ENCODE data around the gene ZEB1.
"Not testable (repeated sequence)": the region's sequence is repeated elsewhere in the genome, so short reads cannot be mapped to it uniquely, and the experiment has no call there.

The ZEB1 gene

DNA sequence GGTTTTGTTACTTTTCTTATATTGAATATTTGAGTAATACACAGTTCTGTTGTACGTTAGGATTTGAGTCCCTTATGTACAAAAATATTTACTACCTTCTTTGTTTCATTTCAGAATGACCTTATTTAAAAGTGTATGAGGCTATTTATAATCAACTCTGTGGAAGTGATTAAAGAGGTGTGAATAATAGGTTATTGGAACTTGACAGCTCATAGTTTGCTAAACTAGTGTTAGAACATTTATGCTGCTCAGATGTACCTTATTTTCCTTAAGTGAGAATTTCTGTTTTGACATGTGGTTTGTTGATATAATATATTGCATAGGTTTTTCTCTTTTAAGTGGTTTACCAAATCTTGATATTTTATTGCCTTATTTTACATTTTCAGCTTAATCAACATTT lies 105.5 kb downstream of the ZEB1 start:
- no peak overlapping the region for H3K4me3 ChIP-seq (ENCODE audit: low read depth, low read length)
- TF ChIP-seq, protein P1, sequence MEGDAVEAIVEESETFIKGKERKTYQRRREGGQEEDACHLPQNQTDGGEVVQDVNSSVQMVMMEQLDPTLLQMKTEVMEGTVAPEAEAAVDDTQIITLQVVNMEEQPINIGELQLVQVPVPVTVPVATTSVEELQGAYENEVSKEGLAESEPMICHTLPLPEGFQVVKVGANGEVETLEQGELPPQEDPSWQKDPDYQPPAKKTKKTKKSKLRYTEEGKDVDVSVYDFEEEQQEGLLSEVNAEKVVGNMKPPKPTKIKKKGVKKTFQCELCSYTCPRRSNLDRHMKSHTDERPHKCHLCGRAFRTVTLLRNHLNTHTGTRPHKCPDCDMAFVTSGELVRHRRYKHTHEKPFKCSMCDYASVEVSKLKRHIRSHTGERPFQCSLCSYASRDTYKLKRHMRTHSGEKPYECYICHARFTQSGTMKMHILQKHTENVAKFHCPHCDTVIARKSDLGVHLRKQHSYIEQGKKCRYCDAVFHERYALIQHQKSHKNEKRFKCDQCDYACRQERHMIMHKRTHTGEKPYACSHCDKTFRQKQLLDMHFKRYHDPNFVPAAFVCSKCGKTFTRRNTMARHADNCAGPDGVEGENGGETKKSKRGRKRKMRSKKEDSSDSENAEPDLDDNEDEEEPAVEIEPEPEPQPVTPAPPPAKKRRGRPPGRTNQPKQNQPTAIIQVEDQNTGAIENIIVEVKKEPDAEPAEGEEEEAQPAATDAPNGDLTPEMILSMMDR (conservative IDR thresholded peaks at IDR 0.05; ENCODE audit: low read depth, low read length), result no peak
- no peak for DNase-seq (ENCODE audit: low read depth)

DNA sequence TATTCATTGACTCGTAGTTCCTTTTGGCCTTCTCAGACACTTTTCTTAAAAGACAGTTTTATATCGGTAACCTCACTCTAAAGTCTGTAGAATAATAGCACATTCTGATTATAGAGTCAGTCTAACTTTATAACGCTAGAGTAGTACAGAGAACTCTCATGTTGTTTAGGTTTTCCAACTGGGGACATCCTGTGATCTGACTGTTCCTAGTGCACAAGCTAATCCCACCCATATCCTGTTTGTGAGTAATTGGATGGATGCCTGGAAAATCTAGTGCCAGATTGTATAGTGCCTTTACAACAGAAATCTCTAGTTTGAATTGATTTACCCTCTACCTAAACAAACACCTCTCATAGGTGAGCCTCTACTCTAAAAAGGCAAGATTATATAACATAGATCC lies 107.4 kb downstream of the ZEB1 start:
- TF ChIP-seq, protein P1 (conservative IDR thresholded peaks at IDR 0.05; ENCODE audit: low read depth, low read length), result no peak
- peak; percentile 91 for DNase-seq (ENCODE audit: low read depth)
- no peak overlapping the region for H3K4me3 ChIP-seq (ENCODE audit: low read depth, low read length)

DNA sequence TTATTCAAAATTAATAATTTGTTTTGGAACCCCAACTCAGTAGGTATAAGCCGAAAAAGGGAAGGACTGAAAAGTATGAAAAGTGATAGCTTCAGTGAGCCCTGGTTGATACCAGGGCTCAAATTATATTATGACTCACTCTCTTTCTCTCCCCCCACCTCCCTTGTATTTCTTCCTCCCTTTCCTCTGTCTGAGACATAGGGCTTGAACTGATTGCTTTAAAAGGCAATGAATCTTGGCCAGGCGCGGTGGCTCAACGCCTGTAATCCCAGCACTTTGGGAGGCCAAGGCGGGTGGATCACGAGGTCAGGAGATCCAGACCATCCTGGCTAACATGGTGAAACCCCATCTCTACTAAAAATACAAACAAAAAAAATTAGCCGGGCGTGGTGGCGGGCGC lies 108.3 kb downstream of the ZEB1 start:
- H3K4me3 ChIP-seq (ENCODE audit: low read depth, low read length), result not testable (repeated sequence)
- DNase-seq (ENCODE audit: low read depth), result peak; percentile 58

DNA sequence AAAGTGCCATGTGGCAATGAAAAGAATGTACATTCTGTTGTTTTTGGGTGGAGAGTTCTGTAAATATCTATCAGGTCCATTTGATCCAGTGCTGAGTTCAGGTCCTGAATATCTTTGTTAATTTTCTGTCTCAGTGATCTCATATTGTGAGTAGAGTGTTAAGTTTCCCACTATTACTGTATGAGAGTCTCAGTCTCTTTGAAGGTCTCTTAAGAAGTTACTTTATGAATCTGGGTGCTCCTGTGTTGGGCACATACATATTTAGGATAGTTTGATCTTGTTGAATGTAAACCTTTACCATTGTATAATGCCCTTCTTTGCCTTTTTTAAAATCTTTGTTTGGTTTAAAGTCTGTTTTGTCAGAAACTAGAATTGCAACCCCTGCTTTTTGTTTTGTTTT lies 109.5 kb downstream of the ZEB1 start:
- not testable (repeated sequence) for H3K4me3 ChIP-seq (ENCODE audit: low read depth, low read length)

DNA sequence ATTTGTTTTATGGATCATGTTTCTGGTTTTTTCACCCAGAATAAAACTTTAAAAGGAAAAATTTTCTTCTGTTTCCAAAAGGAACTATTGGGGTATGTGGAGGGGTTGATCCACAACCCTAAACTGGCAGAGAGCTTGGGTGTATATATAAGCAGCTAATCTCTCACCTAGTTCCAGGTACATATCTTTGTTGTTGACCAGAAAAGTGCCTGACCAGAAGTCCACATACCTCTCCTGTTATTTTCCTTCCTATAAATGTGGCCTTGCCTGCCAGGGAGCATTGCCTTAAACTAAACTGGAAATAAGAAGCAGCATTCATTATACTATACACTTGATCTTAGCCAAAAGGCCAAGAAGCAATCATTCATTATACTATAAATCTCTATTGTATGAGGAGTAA lies 112.0 kb downstream of the ZEB1 start:
- TF ChIP-seq, protein P1 (conservative IDR thresholded peaks at IDR 0.05; ENCODE audit: low read depth, low read length), result no peak
- DNase-seq (ENCODE audit: low read depth), result no peak

More for the DNA sequence above, 109.5 kb downstream of the ZEB1 start:
- not testable (repeated sequence) for DNase-seq (ENCODE audit: low read depth)

DNA sequence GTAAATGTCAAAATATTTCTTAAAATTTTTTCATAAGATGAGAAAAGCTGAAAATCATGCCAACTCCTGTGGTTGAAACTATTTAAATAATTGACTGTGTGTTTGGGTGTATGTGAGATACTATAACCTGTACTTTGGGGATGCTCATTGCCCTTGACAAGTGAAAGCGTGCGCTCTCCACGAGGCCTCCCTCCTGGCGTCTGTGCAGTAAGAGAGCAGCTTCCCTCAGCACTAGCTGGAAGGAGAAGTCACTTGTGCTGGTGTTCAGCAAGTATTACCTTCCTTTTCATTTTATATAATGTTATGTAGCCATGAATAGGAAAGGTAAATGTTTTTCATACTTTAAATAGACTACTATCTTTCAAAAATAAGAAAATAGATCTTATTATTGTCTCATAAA lies 118.9 kb downstream of the ZEB1 start:
- TF ChIP-seq, protein P1 (conservative IDR thresholded peaks at IDR 0.05; ENCODE audit: low read depth, low read length), result no peak
- no peak overlapping the region for H3K4me3 ChIP-seq (ENCODE audit: low read depth, low read length)
- no peak for DNase-seq (ENCODE audit: low read depth)

More for the DNA sequence above, 112.0 kb downstream of the ZEB1 start:
- no peak overlapping the region for H3K4me3 ChIP-seq (ENCODE audit: low read depth, low read length)

DNA sequence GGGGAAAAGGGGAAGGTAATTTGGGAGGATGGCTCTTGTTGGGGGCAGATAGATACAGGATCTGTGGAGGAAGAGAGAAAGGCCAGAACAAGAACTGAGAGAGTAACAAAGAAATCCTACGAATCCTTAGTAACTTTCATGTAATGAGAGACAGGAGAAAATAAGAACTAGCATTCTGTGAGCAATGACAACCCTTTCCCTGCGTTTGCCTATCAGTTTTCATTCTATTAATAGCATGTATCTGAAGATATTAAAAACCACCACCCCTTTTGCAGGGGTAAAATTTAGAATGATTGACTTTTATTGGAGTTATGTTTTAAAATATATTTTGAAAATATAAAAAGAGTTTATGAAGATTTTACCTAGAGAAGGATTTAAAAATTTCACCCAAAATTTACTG lies 132.8 kb downstream of the ZEB1 start:
- no peak for DNase-seq (ENCODE audit: low read depth)
- TF ChIP-seq, protein P1 (conservative IDR thresholded peaks at IDR 0.05; ENCODE audit: low read depth, low read length), result no peak

DNA sequence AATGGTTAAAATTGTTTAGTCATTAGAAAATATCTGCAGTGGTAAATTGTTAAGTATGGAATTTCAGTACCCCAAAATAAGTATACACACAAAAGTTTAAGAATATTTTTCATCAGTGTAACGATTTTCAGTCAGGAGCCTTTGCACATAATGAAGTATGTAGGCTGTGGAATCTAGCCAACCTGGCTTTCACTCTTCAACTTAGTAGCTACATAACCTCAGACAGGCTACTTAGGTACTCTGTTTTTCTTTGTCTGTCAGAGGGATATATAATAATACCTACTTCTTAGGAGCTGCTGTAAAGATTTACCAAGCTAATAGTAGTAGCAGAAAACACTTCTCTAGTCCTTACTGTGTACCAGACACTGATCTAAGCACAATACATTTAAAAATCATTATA lies 137.5 kb downstream of the ZEB1 start:
- DNase-seq (ENCODE audit: low read depth), result peak; percentile 32
- TF ChIP-seq, protein P1 (conservative IDR thresholded peaks at IDR 0.05; ENCODE audit: low read depth, low read length), result no peak
- no peak overlapping the region for H3K4me3 ChIP-seq (ENCODE audit: low read depth, low read length)

More for the DNA sequence above, 132.8 kb downstream of the ZEB1 start:
- no peak overlapping the region for H3K4me3 ChIP-seq (ENCODE audit: low read depth, low read length)

Data from choroid plexus epithelial cell (primary cell).